Kidney epithelial cell (primary cell): Measurements from ENCODE around the gene UBE2I. TPM values are rescaled to one million over a fixed set of nuclear protein-coding genes. Genes with fewer than 3 reads are reported as not detected.

ENCODE experiments used
- DNase-seq: peaks from one replicate; pipeline ENCODE4 v3.0.0-alpha.2; 2010; ENCODE audit warnings: low read depth
- H3K27me3 ChIP-seq: 2 replicates; pipeline ENCODE4 v1.6.0; 2011; ENCODE audit warnings: low read length; ENCODE audit not compliant: control insufficient read depth, insufficient read depth
- H3K36me3 ChIP-seq: 2 replicates; pipeline ENCODE4 v1.5.1; 2011; ENCODE audit warnings: low read length; ENCODE audit not compliant: control insufficient read depth, insufficient read depth
- H3K4me3 ChIP-seq: 2 replicates; pipeline ENCODE4 v1.5.1; 2011; ENCODE audit warnings: low read depth, mild to moderate bottlenecking, control low read depth, low read length
- CTCF ChIP-seq: IDR thresholded peaks from 2 replicates; pipeline ENCODE4 v1.5.1; 2011; ENCODE audit warnings: mild to moderate bottlenecking, moderate library complexity, low read length, control low read depth, inconsistent platforms; ENCODE audit not compliant: insufficient read depth, poor library complexity, severe bottlenecking
- total RNA-seq: library from RNA; depleted of rRNA; stranded (reverse); fragments of >200 nt; gene quantifications from 2 replicates; pipeline ENCODE4 v1.2.3, GENCODE V29; 2015

Gene UBE2I
- total RNA-seq, 1 donor from 2014 or later: 139 TPM

- no peaks in the 10 kb centered on the region for H3K36me3 ChIP-seq
- TF ChIP-seq CTCF: no peak
- H3K4me3 ChIP-seq: no peak overlapping the region
- no peak for DNase-seq
- peaks cover 43% of the 10 kb centered on the region for H3K27me3 ChIP-seq
These were observed 33.5 kb upstream of the UBE2I start for GRCh38 chr16:1275791-1276579.

- DNase-seq: no peak
- Histone ChIP-seq H3K4me3 (no peak overlapping the region), H3K36me3 (no peaks in the 10 kb centered on the region), H3K27me3 (peaks cover 42% of the 10 kb centered on the region)
- no peak for TF ChIP-seq CTCF
These were observed 32.9 kb upstream of the UBE2I start for GRCh38 chr16:1276580-1276878.

GRCh38 chr16:1277151-1277598 is 32.3 kb upstream of the UBE2I start:
- Histone ChIP-seq H3K36me3 (no peaks in the 10 kb centered on the region), H3K27me3 (peaks cover 41% of the 10 kb centered on the region), H3K4me3 (no peak overlapping the region)
- TF ChIP-seq CTCF: no peak
- no peak for DNase-seq

GRCh38 chr16:1277617-1278282 is 31.7 kb upstream of the UBE2I start:
- Histone ChIP-seq H3K36me3 (no peaks in the 10 kb centered on the region), H3K27me3 (peaks cover 40% of the 10 kb centered on the region), H3K4me3 (no peak overlapping the region)
- no peak for DNase-seq
- TF ChIP-seq CTCF: no peak

GRCh38 chr16:1278477-1278876 is 31.0 kb upstream of the UBE2I start:
- Histone ChIP-seq H3K4me3 (no peak overlapping the region), H3K36me3 (no peaks in the 10 kb centered on the region), H3K27me3 (peaks cover 41% of the 10 kb centered on the region)
- no peak for DNase-seq
- TF ChIP-seq CTCF: no peak
